T1000 (cell line): ENCODE measurements around the gene CST9.

Experiments used
- DNase-seq: peaks from one replicate; lab custom pipeline; 2025; ENCODE audit warnings: mixed read lengths; lab: John Stamatoyannopoulos, UW

The CST9 gene, protein sequence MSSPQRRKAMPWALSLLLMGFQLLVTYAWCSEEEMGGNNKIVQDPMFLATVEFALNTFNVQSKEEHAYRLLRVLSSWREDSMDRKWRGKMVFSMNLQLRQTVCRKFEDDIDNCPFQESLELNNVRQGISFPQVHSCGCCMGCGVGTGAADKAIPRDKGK

GRCh38 chr20:23605867-23606651, at the start of gene CST9:
Gene CST9 (minus strand): TSS chr20:23605917. CDS start chr20:23605864, 53 bp downstream.
- no peak for DNase-seq

GRCh38 chr20:23654717-23655116, 49.0 kb upstream of the CST9 start:
- no peak for DNase-seq

- no peak for DNase-seq
Measured at GRCh38 chr20:23654000-23654399, 48.3 kb upstream of the CST9 start.

GRCh38 chr20:23653400-23653938, 47.8 kb upstream of the CST9 start:
- DNase-seq, result no peak

DNA sequence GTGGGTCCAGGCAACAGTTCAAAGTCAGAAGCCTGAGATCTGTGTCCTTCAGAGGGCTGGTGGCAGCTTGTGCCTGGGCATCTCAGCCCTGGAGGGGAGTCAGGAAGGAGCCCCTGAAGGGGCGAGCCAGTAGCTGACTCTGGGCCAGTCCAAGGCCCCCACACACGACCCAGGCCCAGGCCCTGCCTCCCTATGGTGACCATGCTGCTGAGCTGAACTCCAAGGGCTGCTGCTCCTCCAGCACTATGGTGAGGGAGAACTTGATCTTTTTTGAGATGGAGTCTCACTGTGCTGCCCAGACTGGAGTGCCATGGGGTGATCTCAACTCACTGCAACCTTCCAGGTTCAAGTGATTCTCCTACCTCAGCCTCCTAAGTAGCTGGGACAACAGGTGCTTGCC, 47.2 kb upstream of the CST9 start:
- DNase-seq, result no peak

GRCh38 chr20:23652371-23652770, 46.7 kb upstream of the CST9 start:
- no peak for DNase-seq

GRCh38 chr20:23651117-23651516, 45.4 kb upstream of the CST9 start:
- no peak for DNase-seq

GRCh38 chr20:23649830-23650417, 44.2 kb upstream of the CST9 start:
- no peak for DNase-seq

DNA sequence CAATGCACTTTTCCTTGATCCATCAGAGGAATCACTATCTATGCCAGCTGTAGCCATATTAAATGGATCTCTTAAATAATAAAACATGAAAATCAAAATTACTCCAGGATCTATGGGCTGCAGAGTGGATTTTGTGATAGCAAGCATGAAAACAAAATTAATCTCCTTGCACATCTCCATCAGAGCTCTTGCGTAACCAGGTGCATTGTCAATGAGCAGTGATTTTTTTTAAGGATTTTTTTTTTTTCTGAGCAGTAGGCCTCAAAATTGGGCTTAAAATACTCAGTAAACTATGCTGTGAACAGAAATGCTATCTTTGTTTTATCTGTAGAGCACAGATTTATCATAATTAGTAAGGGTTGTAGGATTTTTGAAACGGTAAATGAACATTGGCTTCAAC, 43.5 kb upstream of the CST9 start:
- no peak for DNase-seq

DNA sequence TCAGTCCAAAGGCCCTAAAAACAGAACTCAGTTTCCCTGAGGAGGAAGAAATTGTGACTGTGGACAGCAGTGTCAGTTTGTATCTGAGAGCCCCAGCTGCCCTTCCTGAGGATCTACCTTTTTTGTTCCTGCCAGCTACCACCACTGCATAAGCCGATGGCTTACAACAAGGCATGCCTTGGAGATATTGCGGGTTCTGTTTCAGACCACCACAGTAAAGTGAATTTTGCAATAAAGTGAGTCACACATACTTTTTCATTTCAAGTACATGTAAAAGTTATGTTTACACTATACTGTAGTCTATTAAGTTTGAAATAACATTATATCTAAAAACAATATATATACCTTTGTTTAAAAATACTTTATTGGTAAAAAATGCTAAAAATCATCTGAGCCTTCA, 41.6 kb upstream of the CST9 start:
- no peak for DNase-seq

DNA sequence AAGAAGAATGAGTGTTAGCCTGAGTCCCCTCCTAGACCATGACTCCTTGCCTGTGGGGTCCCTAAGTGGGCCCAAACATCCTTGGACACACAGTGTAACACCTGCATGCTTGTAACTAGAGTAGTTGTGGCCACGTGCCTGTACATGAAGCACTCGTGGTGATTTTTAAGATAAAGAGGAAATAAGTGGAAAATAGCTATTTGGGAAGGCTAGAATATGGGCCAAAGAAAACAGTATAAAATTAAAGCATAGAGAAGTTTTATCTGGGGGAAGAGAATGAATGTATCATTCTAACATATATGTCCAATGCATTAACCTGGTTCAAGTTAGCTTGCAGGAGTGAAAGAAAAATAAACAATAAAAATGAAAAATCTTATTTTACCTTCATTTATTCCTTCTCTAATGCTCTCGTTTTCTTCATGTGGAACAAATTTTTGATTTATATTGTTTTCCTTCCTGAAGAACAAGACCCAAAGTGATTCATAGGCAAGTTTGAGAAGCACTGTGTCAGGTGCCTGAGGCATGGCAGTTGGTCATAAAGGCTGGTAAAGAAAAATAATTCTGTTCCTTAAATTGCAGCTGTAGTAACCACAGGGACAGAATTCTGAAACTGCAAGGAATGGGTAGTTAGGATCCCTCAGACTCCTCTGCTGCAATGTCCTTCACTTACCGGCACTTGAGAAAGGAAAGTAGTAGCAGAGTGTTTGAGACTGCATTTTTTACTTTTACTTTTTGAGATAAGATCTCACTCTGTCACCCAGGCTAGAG, 40.6 kb upstream of the CST9 start:
- DNase-seq, result no peak

- DNase-seq, result no peak
Measured at GRCh38 chr20:23645575-23645974, 39.9 kb upstream of the CST9 start.

DNA sequence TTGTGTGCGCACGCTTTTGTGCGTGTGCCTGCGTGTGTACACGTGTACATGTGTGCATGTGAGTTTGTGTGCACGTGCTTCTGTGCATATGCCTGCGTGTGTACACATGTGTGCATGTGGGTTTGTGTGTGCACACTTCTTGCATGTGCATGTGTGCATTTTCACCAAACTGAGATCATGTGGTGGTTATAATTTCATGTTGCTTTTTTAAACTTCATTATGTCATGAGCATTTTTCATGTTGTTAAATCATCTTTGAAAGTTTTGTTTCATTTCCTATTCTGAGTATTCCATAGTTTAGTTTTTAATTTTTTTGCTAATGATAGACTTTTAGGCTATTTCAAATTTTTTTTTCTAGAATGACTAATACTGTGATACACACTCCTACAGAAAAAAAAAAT, 38.4 kb upstream of the CST9 start:
- DNase-seq, result no peak

GRCh38 chr20:23643659-23644058, 37.9 kb upstream of the CST9 start:
- DNase-seq, result no peak

GRCh38 chr20:23641936-23642751, 36.4 kb upstream of the CST9 start:
- DNase-seq, result peak; percentile 33

DNA sequence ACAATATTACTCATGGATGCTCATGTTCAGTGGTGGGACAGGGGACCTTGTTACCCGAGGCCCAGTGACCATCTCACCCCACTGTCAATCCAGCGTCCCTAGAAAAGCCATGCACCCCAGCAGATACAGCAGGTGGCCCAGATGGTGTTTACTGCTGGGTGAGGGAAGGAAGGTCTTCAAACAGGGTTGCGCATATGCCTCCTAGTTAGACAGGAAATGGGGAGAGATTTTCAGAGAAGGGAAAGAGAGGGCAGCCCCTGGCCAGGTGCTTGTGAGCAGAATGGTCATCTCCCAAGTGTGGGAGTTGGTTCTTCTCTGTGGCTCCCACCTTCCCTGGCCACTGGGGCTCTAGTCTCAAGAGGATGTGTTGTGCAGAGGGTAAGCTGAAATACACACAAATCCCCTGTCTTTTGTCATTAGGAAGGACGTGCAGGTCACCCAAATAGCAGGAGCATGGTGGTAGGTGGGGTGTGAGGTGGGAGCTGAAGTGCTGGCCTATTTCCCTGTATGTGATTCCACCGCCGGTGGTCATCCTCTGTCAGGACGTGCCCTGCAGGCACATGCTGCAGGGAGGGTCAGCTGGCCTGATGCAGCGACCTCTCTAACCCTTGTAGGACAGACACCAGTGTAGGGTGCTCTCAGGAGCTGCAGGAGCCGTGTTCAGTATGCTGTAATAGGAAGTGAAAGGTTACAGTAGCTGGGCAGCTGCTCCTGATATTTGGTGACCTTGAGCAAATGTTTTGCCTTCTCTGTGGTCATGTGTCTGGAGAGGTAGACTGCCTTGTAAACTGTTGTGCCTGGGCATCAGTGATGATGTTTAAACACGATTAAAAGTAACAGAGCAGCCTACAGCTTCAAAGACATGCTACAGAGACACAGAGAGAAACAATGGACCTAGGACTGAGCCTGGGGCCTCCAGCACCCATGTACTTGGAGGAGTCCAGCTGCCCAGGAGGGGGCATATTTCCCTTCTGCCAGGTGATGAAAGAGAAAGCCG, 35.3 kb upstream of the CST9 start:
- DNase-seq, result no peak

- no peak for DNase-seq
Measured at GRCh38 chr20:23640018-23640601, 34.4 kb upstream of the CST9 start.

- DNase-seq, result no peak
Measured at GRCh38 chr20:23639490-23639958, 33.8 kb upstream of the CST9 start.

- no peak for DNase-seq
Measured at GRCh38 chr20:23638309-23638708, 32.6 kb upstream of the CST9 start.
